Esophagus muscularis mucosa (tissue), 4 donors: ENCODE results near the gene KRT75. TPM values are rescaled to one million over a fixed set of nuclear protein-coding genes. Genes with fewer than 3 reads are reported as not detected.

Source experiments
- DNase-seq: peaks from one replicate; pipeline ENCODE4 v3.0.0-alpha.2; 2017; ENCODE audit errors: extremely low spot score
- H3K27ac ChIP-seq, 4 donors: fragments of 200-600 bp; sonication (generic); replicated peaks in 1 of 4; 1 replicate in 3 of 4; 2 replicates in 1 of 4; pipeline ENCODE4 v1.5.1; 2016 to 2019; ENCODE audit warnings: mild to moderate bottlenecking in 1 of 4
- H3K27me3 ChIP-seq, 4 donors: fragments of 200-600 bp; sonication (generic); one replicate each; pipeline versions ENCODE4 v1.5.1 to v1.6.0; 2016 to 2019
- H3K36me3 ChIP-seq, 4 donors: fragments of 200-600 bp; sonication (generic); one replicate each; pipeline ENCODE4 v1.5.1; 2016 to 2019
- H3K4me1 ChIP-seq, 4 donors: fragments of 200-600 bp; sonication (generic); one replicate each; pipeline ENCODE4 v1.5.1; 2016 to 2019
- H3K4me3 ChIP-seq, 4 donors: fragments of 200-600 bp; sonication (generic); 1 replicate in 2 of 4; 2 replicates in 2 of 4; pipeline ENCODE4 v1.5.1; 2016 to 2019; ENCODE audit warnings: mild to moderate bottlenecking in 4 of 4, moderate library complexity in 1 of 4
- H3K9me3 ChIP-seq, 4 donors: fragments of 200-600 bp; sonication (generic); 1 replicate in 3 of 4; 2 replicates in 1 of 4; pipeline ENCODE4 v1.5.1; 2016 to 2019
- CTCF ChIP-seq, 3 experiments: fragments of 200-600 bp in 2 of 3; fragments of 450-650 bp in 1 of 3; sonication (generic) in 2 of 3; IDR thresholded peaks; one replicate each; pipeline ENCODE4 v1.5.1; 2017 to 2019; ENCODE audit warnings: antibody characterized with exemption in 3 of 3, mild to moderate bottlenecking in 2 of 3, moderate library complexity in 1 of 3
- EP300 ChIP-seq: sonication (generic); formaldehyde crosslinking; IDR thresholded peaks from one replicate; pipeline ENCODE4 v1.6.1; 2017; ENCODE audit warnings: antibody characterized with exemption
- POLR2A ChIP-seq: fragments of 450-650 bp; IDR thresholded peaks from one replicate; pipeline ENCODE4 v1.6.1; 2017; ENCODE audit warnings: antibody characterized with exemption, moderate library complexity, mild to moderate bottlenecking, low read depth
- POLR2AphosphoS5 ChIP-seq, 2 donors: sonication (generic); formaldehyde crosslinking; IDR thresholded peaks; one replicate each; pipeline ENCODE4 v1.6.1; 2017; ENCODE audit warnings: antibody characterized with exemption in 2 of 2
- WGBS: methylation state at CpG from one replicate; pipeline ENCODE4 v1.1.5; 2018; 5-methylcytosine and 5-hydroxymethylcytosine counted together
- intact Hi-C: fragments of 100-400 bp; cut with DNase I; formaldehyde crosslinking; loops from one replicate; pipeline ENCODE4 v1.15.1; 2023
- total RNA-seq, 4 donors: library from RNA; depleted of rRNA; stranded (reverse); fragments of >200 nt; gene quantifications; one replicate each; pipeline versions ENCODE4 v1.1.0 to v1.2.1, GENCODE V29; 2016

Gene KRT75
- not detected for total RNA-seq

- intact Hi-C loops = no loop called here
Observed at GRCh38 chr12:52434081-52434733, at the start of gene KRT75. Gene KRT75 (minus strand): TSS chr12:52434371. CDS start chr12:52434304, 67 bp downstream.

GRCh38 chr12:52480073-52480472 lies 45.9 kb upstream of the KRT75 start:
- H3K4me1 ChIP-seq = no peaks in the 10 kb centered on the region
- TF ChIP-seq POLR2A (no peak), EP300 (no peak), POLR2AphosphoS5 (IDR thresholded peaks at IDR 0.05) (no peak), CTCF (IDR thresholded peaks at IDR 0.05) (no peak)
- DNase-seq = no peak
- no peak overlapping the region for H3K4me3 ChIP-seq
- WGBS = 65% methylated on average over 3 of the region's 3 CpGs
- no peaks in the 10 kb centered on the region for H3K27me3 ChIP-seq
- intact Hi-C loops = no loop called here
- H3K27ac ChIP-seq = no peak overlapping the region
- no peaks in the 10 kb centered on the region for H3K36me3 ChIP-seq
- H3K9me3 ChIP-seq = no peaks in the 10 kb centered on the region

More at GRCh38 chr12:52434081-52434733, at the start of gene KRT75:
- Histone ChIP-seq H3K36me3 (no peaks in the 10 kb centered on the region), H3K27ac (no peak within 1 kb of the TSS), H3K4me1 (peaks cover 0 to 8% (median 0%) of the 10 kb centered on the region in 4 donors), H3K9me3 (no peaks in the 10 kb centered on the region), H3K27me3 (peaks cover 0 to 10% (median 0%) of the 10 kb centered on the region in 4 donors), H3K4me3 (no peak within 1 kb of the TSS)
- no peak for TF ChIP-seq EP300
- TF ChIP-seq CTCF (IDR thresholded peaks at IDR 0.05) = no peak
- no peak for TF ChIP-seq POLR2AphosphoS5 (IDR thresholded peaks at IDR 0.05)
- TF ChIP-seq POLR2A = no peak
- no peak for DNase-seq
- WGBS = 89% methylated on average over 15 of the region's 20 CpGs

- Histone ChIP-seq H3K9me3 (no peaks in the 10 kb centered on the region), H3K27me3 (no peaks in the 10 kb centered on the region), H3K4me3 (no peak overlapping the region), H3K36me3 (no peaks in the 10 kb centered on the region), H3K27ac (no peak overlapping the region), H3K4me1 (no peaks in the 10 kb centered on the region)
- TF ChIP-seq POLR2AphosphoS5 (IDR thresholded peaks at IDR 0.05) = no peak
- TF ChIP-seq CTCF (IDR thresholded peaks at IDR 0.05) = no peak
- TF ChIP-seq EP300 = no peak
- no peak for TF ChIP-seq POLR2A
- intact Hi-C loops = no loop called here
- no peak for DNase-seq
- WGBS = 92% methylated on average over 2 of the region's 2 CpGs
Observed at GRCh38 chr12:52477651-52478050, 43.5 kb upstream of the KRT75 start.

GRCh38 chr12:52474212-52474611 lies 40.0 kb upstream of the KRT75 start:
- DNase-seq = no peak
- 89% methylated on average over 2 of the region's 2 CpGs for WGBS
- H3K36me3 ChIP-seq = no peaks in the 10 kb centered on the region
- no peak overlapping the region for H3K4me3 ChIP-seq
- intact Hi-C loops = no loop called here
- H3K4me1 ChIP-seq = no peaks in the 10 kb centered on the region
- TF ChIP-seq POLR2A (no peak), POLR2AphosphoS5 (IDR thresholded peaks at IDR 0.05) (no peak), EP300 (no peak), CTCF (IDR thresholded peaks at IDR 0.05) (no peak)
- no peaks in the 10 kb centered on the region for H3K27me3 ChIP-seq
- no peak overlapping the region for H3K27ac ChIP-seq
- no peaks in the 10 kb centered on the region for H3K9me3 ChIP-seq

- TF ChIP-seq CTCF (IDR thresholded peaks at IDR 0.05) (no peak), POLR2A (no peak), EP300 (no peak), POLR2AphosphoS5 (IDR thresholded peaks at IDR 0.05) (no peak)
- no peak for DNase-seq
- no peak within 1 kb of the TSS for H3K27ac ChIP-seq
- no peaks in the 10 kb centered on the region for H3K9me3 ChIP-seq
- H3K4me1 ChIP-seq = no peaks in the 10 kb centered on the region
- H3K4me3 ChIP-seq = no peak within 1 kb of the TSS
- intact Hi-C loops = no loop called here
- H3K27me3 ChIP-seq = no peaks in the 10 kb centered on the region
- WGBS = 84% methylated on average over 4 of the region's 4 CpGs
- H3K36me3 ChIP-seq = no peaks in the 10 kb centered on the region
Observed at GRCh38 chr12:52473768-52474167, 39.6 kb upstream of the KRT75 start, which contains the start of gene KRT6C. Gene KRT6C (minus strand): TSS chr12:52473805. CDS start chr12:52473737, 68 bp downstream.
